OCI-LY1 (cell line): ENCODE results near the gene LCN1.

Experiments used
- H2AFZ ChIP-seq: fragments of 200-600 bp; sonication (generic), shearing (Covaris generic); 2 replicates; pipeline ENCODE4 v1.6.0; 2014; ENCODE audit warnings: antibody characterized with exemption, mild to moderate bottlenecking, low read length
- H3F3A ChIP-seq: fragments of 200-600 bp; sonication (generic), shearing (Covaris generic); 2 replicates; pipeline ENCODE4 v1.6.0; 2014; ENCODE audit warnings: mild to moderate bottlenecking, antibody characterized with exemption, low read length, moderate library complexity; ENCODE audit not compliant: insufficient read depth
- H3K27ac ChIP-seq: fragments of 200-600 bp; sonication (generic); 2 replicates; pipeline ENCODE4 v1.5.1; 2014; ENCODE audit warnings: low read length, mixed run types, mild to moderate bottlenecking, low read depth; ENCODE audit not compliant: poor library complexity, severe bottlenecking
- H3K27me3 ChIP-seq: fragments of 200-600 bp; sonication (generic); 2 replicates; pipeline ENCODE4 v1.6.0; 2014; ENCODE audit warnings: antibody characterized with exemption, mild to moderate bottlenecking, low read length, moderate library complexity; ENCODE audit not compliant: insufficient read depth
- H3K36me3 ChIP-seq: fragments of 200-600 bp; sonication (generic); 2 replicates; pipeline ENCODE4 v1.6.1; 2014; ENCODE audit warnings: mild to moderate bottlenecking, antibody characterized with exemption, low read length, moderate library complexity, mixed read lengths; ENCODE audit not compliant: insufficient read depth
- H3K4me1 ChIP-seq: fragments of 200-600 bp; sonication (generic); 2 replicates; pipeline ENCODE4 v1.5.1; 2014; ENCODE audit warnings: mild to moderate bottlenecking, low read length, moderate library complexity; ENCODE audit not compliant: insufficient read depth, severe bottlenecking
- H3K4me2 ChIP-seq: fragments of 200-600 bp; sonication (generic), shearing (Covaris generic); 2 replicates; pipeline ENCODE4 v1.6.1; 2014; ENCODE audit warnings: low read length
- H3K4me3 ChIP-seq: fragments of 200-600 bp; sonication (generic); 2 replicates; pipeline ENCODE4 v1.5.1; 2014; ENCODE audit warnings: low read length, low read depth, mild to moderate bottlenecking, mixed read lengths; ENCODE audit not compliant: poor library complexity, severe bottlenecking
- H3K79me2 ChIP-seq: fragments of 200-600 bp; shearing (Covaris generic); 2 replicates; pipeline ENCODE4 v1.6.1; 2016; ENCODE audit warnings: mixed run types, low read length, mixed read lengths; ENCODE audit not compliant: insufficient read depth
- H3K9ac ChIP-seq: fragments of 200-600 bp; sonication (generic), shearing (Covaris generic); 2 replicates; pipeline ENCODE4 v1.6.1; 2014; ENCODE audit warnings: mild to moderate bottlenecking, low read length, mixed read lengths
- H3K9me2 ChIP-seq: fragments of 200-600 bp; sonication (generic), shearing (Covaris generic); 2 replicates; pipeline ENCODE4 v1.6.1; 2014; ENCODE audit warnings: low read depth, mild to moderate bottlenecking, low read length, mixed read lengths
- H3K9me3 ChIP-seq: fragments of 200-600 bp; shearing (Covaris generic); 2 replicates; pipeline ENCODE4 v1.6.1; 2014; ENCODE audit warnings: low read length, mixed read lengths
- H4K20me1 ChIP-seq: fragments of 200-600 bp; sonication (generic), shearing (Covaris generic); 2 replicates; pipeline ENCODE4 v1.6.0; 2016; ENCODE audit warnings: mild to moderate bottlenecking, low read length; ENCODE audit not compliant: insufficient read depth
- EZH2 ChIP-seq: fragments of 200-600 bp; sonication (generic), shearing (Covaris generic); IDR thresholded peaks from 2 replicates; pipeline ENCODE4 v1.8.0; 2017; ENCODE audit warnings: borderline replicate concordance, mixed run types, mild to moderate bottlenecking, antibody characterized with exemption, low read length, moderate library complexity, mixed read lengths
- TF ChIP-seq, protein P1 (sequence below): fragments of 200-600 bp; sonication (generic), shearing (Covaris generic); IDR thresholded peaks from 2 replicates; pipeline ENCODE4 v1.5.1; 2017; ENCODE audit warnings: mild to moderate bottlenecking, antibody characterized with exemption, low read length, moderate library complexity, mixed read lengths

LCN1 gene

DNA sequence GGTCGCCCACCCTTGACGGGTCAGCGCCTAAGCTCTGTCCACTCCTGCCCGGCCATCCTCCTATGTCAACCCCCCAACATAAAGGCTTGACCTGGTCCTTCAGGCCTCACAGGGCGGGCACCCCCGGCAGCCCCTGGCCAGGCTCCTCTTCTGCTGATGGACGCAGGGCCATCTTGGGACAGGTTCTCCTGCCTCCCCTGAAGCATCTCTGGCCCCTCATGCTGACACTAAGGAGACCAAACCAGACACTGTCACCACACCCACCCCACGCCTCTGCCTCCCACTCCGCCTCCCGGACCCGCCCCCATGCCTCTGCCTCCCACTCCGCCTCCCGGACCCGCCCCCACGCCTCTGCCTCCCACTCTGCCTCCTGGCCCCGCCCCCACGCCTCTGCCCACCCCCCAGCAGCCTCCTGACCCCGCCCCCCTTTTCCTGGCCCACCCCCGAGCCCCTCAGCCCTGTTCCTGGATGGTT is 31.5 kb downstream of the LCN1 start:
- Histone ChIP-seq H3K27me3 (no peaks in the 10 kb centered on the region; the same call in 1 of the 2 replicates), H3K79me2 (no peaks in the 10 kb centered on the region), H3F3A (no peaks in the 10 kb centered on the region), H3K9me2 (no peaks in the 10 kb centered on the region), H3K4me3 (no peak overlapping the region), H3K4me2 (no peak overlapping the region), H3K36me3 (no peaks in the 10 kb centered on the region), H2AFZ (no peak overlapping the region), H3K27ac (no peak overlapping the region), H3K9ac (no peak overlapping the region), H3K9me3 (no peaks in the 10 kb centered on the region), H3K4me1 (no peaks in the 10 kb centered on the region), H4K20me1 (no peaks in the 10 kb centered on the region)
- TF ChIP-seq, protein P1, sequence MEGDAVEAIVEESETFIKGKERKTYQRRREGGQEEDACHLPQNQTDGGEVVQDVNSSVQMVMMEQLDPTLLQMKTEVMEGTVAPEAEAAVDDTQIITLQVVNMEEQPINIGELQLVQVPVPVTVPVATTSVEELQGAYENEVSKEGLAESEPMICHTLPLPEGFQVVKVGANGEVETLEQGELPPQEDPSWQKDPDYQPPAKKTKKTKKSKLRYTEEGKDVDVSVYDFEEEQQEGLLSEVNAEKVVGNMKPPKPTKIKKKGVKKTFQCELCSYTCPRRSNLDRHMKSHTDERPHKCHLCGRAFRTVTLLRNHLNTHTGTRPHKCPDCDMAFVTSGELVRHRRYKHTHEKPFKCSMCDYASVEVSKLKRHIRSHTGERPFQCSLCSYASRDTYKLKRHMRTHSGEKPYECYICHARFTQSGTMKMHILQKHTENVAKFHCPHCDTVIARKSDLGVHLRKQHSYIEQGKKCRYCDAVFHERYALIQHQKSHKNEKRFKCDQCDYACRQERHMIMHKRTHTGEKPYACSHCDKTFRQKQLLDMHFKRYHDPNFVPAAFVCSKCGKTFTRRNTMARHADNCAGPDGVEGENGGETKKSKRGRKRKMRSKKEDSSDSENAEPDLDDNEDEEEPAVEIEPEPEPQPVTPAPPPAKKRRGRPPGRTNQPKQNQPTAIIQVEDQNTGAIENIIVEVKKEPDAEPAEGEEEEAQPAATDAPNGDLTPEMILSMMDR: no peak
- no peak for TF ChIP-seq EZH2

DNA sequence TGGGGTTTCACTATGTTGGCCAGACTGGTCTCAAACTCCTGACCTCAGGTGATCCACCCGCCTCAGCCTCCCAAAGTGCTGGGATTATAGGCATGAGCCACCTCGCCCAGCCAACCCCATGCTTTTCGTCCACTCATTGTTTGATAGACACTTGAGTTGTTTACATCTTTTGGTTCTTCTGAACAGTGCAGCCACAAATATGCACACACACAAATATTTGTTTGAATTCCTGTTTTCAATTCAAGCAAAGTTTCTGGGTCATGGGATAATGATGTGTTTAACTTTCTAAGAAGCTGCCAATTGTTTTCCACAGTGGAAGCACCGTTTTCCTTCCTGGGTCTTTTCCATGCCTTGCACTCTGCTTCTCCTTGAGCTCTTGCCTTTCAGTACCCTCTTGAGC is 33.5 kb downstream of the LCN1 start:
- Histone ChIP-seq H3K4me1 (no peaks in the 10 kb centered on the region), H3K4me2 (no peak overlapping the region)

DNA sequence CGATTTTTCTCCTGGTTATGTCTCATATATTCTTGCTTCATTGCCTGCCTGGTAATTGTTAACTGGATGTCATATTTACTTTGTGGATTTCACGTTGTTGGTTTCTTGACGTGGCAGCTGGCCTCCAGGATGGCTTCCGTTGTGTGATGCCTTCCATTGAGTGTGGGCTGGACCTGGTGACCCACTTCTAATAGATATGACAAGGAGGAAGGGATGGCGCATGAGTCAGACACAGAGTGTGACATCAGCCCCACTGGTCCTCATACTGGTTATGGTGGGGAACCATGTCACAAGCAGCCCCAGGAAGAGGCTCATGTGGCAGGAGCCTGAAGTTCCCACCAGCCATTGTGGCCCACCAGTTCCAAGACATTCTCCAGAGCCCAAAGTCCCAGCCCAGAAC is 34.0 kb downstream of the LCN1 start:
- H3K27me3 ChIP-seq: no peaks in the 10 kb centered on the region; the same call in 1 of the 2 replicates
- H4K20me1 ChIP-seq: no peaks in the 10 kb centered on the region
- H3K4me2 ChIP-seq: no peak overlapping the region
- no peak overlapping the region for H3K27ac ChIP-seq
- H3K9me3 ChIP-seq: no peaks in the 10 kb centered on the region
- no peaks in the 10 kb centered on the region for H3K79me2 ChIP-seq
- no peaks in the 10 kb centered on the region for H3K4me1 ChIP-seq
- H3F3A ChIP-seq: no peaks in the 10 kb centered on the region
- H2AFZ ChIP-seq: no peak overlapping the region
- no peaks in the 10 kb centered on the region for H3K9me2 ChIP-seq
- no peak for TF ChIP-seq EZH2
- TF ChIP-seq, protein P1: no peak
- no peak overlapping the region for H3K9ac ChIP-seq
- H3K36me3 ChIP-seq: no peaks in the 10 kb centered on the region
- H3K4me3 ChIP-seq: no peak overlapping the region

More for the DNA sequence above, 33.5 kb downstream of the LCN1 start:
- TF ChIP-seq, protein P1: no peak
- no peak for TF ChIP-seq EZH2
- Histone ChIP-seq H3K4me3 (no peak overlapping the region), H3K27me3 (no peaks in the 10 kb centered on the region; the same call in 1 of the 2 replicates), H3K9me3 (no peaks in the 10 kb centered on the region), H4K20me1 (no peaks in the 10 kb centered on the region), H2AFZ (no peak overlapping the region), H3K9ac (no peak overlapping the region), H3K36me3 (no peaks in the 10 kb centered on the region), H3F3A (no peaks in the 10 kb centered on the region), H3K79me2 (no peaks in the 10 kb centered on the region), H3K27ac (no peak overlapping the region), H3K9me2 (no peaks in the 10 kb centered on the region)
